Neural cell (in vitro differentiated cells): Measurements from ENCODE around the gene MRPL23. TPM values are rescaled to one million over a fixed set of nuclear protein-coding genes. Genes with fewer than 3 reads are reported as not detected.

Experiments
- H2AFZ ChIP-seq: fragments of 200-600, 300-800 bp; sonication (generic), shearing (Covaris generic); 2 replicates; pipeline ENCODE4 v1.6.0; 2014; ENCODE audit warnings: low read depth, mild to moderate bottlenecking, antibody characterized with exemption, low read length, moderate library complexity
- H3F3A ChIP-seq: fragments of 200-600 bp; shearing (Covaris generic); 2 replicates; pipeline ENCODE4 v1.6.1; 2016; ENCODE audit warnings: mild to moderate bottlenecking, moderate library complexity, mixed read lengths, antibody characterized with exemption, low read length; ENCODE audit not compliant: insufficient read depth, poor library complexity, severe bottlenecking
- H3K27ac ChIP-seq: fragments of 200-600, 300-800 bp; sonication (generic), shearing (Covaris generic); 2 replicates; pipeline ENCODE4 v1.5.1; 2014; ENCODE audit warnings: mild to moderate bottlenecking, low read length, moderate library complexity
- H3K27me3 ChIP-seq: fragments of 300-800, 200-600 bp; sonication (generic), shearing (Covaris generic); 2 replicates; pipeline ENCODE4 v1.6.0; 2014; ENCODE audit warnings: mild to moderate bottlenecking, low read depth, low read length, moderate library complexity; ENCODE audit not compliant: insufficient read depth
- H3K36me3 ChIP-seq: fragments of 300-800, 200-600 bp; sonication (generic), shearing (Covaris generic); 2 replicates; pipeline ENCODE4 v1.5.1; 2014; ENCODE audit warnings: mild to moderate bottlenecking, antibody characterized with exemption, low read length, moderate library complexity; ENCODE audit not compliant: insufficient read depth
- H3K4me2 ChIP-seq: fragments of 300-800, 200-600 bp; sonication (generic), shearing (Covaris generic); 2 replicates; pipeline ENCODE4 v1.6.0; 2014; ENCODE audit warnings: mild to moderate bottlenecking, low read length
- H3K4me3 ChIP-seq: fragments of 300-800, 200-600 bp; sonication (generic), shearing (Covaris generic); 2 replicates; pipeline ENCODE4 v1.5.1; 2014; ENCODE audit warnings: mild to moderate bottlenecking, low read length, moderate library complexity
- H3K79me2 ChIP-seq: fragments of 200-600 bp; shearing (Covaris generic); replicated peaks from 2 replicates; pipeline ENCODE4 v1.6.0; 2014; ENCODE audit warnings: mild to moderate bottlenecking, low read length, moderate library complexity; ENCODE audit not compliant: insufficient read depth
- H3K9ac ChIP-seq: fragments of 300-800, 200-600 bp; sonication (generic), shearing (Covaris generic); 2 replicates; pipeline ENCODE4 v1.6.1; 2016; ENCODE audit warnings: mild to moderate bottlenecking, low read length, mixed read lengths
- H3K9me2 ChIP-seq: fragments of 200-600 bp; shearing (Covaris generic); 2 replicates; pipeline ENCODE4 v1.6.1; 2016; ENCODE audit warnings: mild to moderate bottlenecking, low read length, mixed read lengths; ENCODE audit not compliant: insufficient read depth
- H3K9me3 ChIP-seq: fragments of 200-600, 300-800 bp; sonication (generic), shearing (Covaris generic); 2 replicates; pipeline ENCODE4 v1.6.1; 2016; ENCODE audit warnings: mild to moderate bottlenecking, mixed run types, low read length, moderate library complexity, mixed read lengths
- H4K20me1 ChIP-seq: fragments of 200-600 bp; shearing (Covaris generic); 2 replicates; pipeline ENCODE4 v1.6.1; 2016; ENCODE audit warnings: mild to moderate bottlenecking, mixed run types; ENCODE audit not compliant: insufficient read depth
- EP300 ChIP-seq: fragments of 450-650 bp; conservative IDR thresholded peaks from 2 replicates; pipeline ENCODE4 v1.6.1; 2014; ENCODE audit warnings: antibody characterized with exemption, mild to moderate bottlenecking, moderate library complexity; ENCODE audit not compliant: poor library complexity, severe bottlenecking
- EZH2 ChIP-seq: fragments of 200-600, 300-800 bp; shearing (Covaris generic), sonication (generic); IDR thresholded peaks from 2 replicates; pipeline ENCODE4 v1.6.1; 2014; ENCODE audit warnings: antibody characterized with exemption, low read length, borderline replicate concordance, mild to moderate bottlenecking; ENCODE audit not compliant: insufficient read depth, poor library complexity, severe bottlenecking
- MXI1 ChIP-seq: fragments of 450-650 bp; conservative IDR thresholded peaks from 2 replicates; pipeline ENCODE4 v1.6.1; 2014; ENCODE audit warnings: antibody characterized with exemption, mild to moderate bottlenecking; ENCODE audit not compliant: poor library complexity, severe bottlenecking
- POLR2AphosphoS5 ChIP-seq: IDR thresholded peaks from 2 replicates; pipeline ENCODE4 v1.6.1; 2012
- RAD21 ChIP-seq: fragments of 450-650 bp; conservative IDR thresholded peaks from 2 replicates; pipeline ENCODE4 v1.6.1; 2014; ENCODE audit warnings: antibody characterized with exemption, mild to moderate bottlenecking, moderate library complexity
- SMC3 ChIP-seq: fragments of 450-650 bp; conservative IDR thresholded peaks from 2 replicates; pipeline ENCODE4 v1.6.1; 2014; ENCODE audit warnings: antibody characterized with exemption, mild to moderate bottlenecking, moderate library complexity; ENCODE audit not compliant: poor library complexity
- TAF1 ChIP-seq: IDR thresholded peaks from 2 replicates; pipeline ENCODE4 v1.6.1; 2012; ENCODE audit warnings: low read depth
- polyA plus RNA-seq: library from polyadenylated mRNA; depleted of rRNA; stranded (reverse); fragments of >200 nt; gene quantifications from 2 replicates; pipeline ENCODE4 v1.2.3, GENCODE V29; 2014
- TF ChIP-seq, protein P1 (sequence below): IDR thresholded peaks from 2 replicates; pipeline ENCODE4 v1.6.1; 2012; ENCODE audit warnings: borderline replicate concordance
- TF ChIP-seq, protein P2 (sequence below): fragments of 450-650 bp; IDR thresholded peaks from 2 replicates; pipeline ENCODE4 v1.5.1; 2014; ENCODE audit warnings: antibody characterized with exemption, mild to moderate bottlenecking, moderate library complexity; ENCODE audit not compliant: poor library complexity, severe bottlenecking

MRPL23 gene
- polyA plus RNA-seq, 1 donor from 2014 or later, result 154 TPM

DNA sequence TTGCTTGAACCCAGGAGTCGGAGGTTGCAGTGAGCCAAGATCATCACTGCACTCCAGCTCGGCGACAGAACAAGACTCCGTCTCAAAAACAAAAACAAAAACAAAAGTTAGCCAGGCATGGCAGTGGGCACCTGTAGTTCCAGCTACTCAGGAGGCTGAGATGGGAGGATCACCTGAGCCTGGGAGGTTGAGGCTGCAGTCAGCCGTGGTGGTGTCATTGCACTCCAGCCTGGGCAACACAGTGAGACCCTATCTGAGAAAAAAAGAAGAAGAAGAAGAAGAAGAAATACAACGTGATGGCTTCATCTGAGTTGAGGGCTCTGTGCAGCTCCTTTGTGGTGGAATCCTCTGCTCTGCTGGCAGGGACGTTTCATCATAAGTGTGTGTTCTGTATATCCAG is 37.6 kb upstream of the MRPL23 start:
- Histone ChIP-seq H3K9me3 (no peaks in the 10 kb centered on the region), H2AFZ (no peak overlapping the region), H3K36me3 (no peaks in the 10 kb centered on the region), H3K27ac (no peak overlapping the region), H3K79me2 (no peaks in the 10 kb centered on the region), H3K4me2 (no peak overlapping the region), H3K27me3 (no peaks in the 10 kb centered on the region), H3K9me2 (no peaks in the 10 kb centered on the region), H3K4me3 (no peak overlapping the region), H3K9ac (no peak overlapping the region), H3F3A (no peaks in the 10 kb centered on the region), H4K20me1 (no peaks in the 10 kb centered on the region)
- TF ChIP-seq TAF1 (no peak), RAD21 (no peak), EP300 (no peak), EZH2 (no peak), SMC3 (no peak), MXI1 (no peak), POLR2AphosphoS5 (no peak)
- TF ChIP-seq, protein P1, sequence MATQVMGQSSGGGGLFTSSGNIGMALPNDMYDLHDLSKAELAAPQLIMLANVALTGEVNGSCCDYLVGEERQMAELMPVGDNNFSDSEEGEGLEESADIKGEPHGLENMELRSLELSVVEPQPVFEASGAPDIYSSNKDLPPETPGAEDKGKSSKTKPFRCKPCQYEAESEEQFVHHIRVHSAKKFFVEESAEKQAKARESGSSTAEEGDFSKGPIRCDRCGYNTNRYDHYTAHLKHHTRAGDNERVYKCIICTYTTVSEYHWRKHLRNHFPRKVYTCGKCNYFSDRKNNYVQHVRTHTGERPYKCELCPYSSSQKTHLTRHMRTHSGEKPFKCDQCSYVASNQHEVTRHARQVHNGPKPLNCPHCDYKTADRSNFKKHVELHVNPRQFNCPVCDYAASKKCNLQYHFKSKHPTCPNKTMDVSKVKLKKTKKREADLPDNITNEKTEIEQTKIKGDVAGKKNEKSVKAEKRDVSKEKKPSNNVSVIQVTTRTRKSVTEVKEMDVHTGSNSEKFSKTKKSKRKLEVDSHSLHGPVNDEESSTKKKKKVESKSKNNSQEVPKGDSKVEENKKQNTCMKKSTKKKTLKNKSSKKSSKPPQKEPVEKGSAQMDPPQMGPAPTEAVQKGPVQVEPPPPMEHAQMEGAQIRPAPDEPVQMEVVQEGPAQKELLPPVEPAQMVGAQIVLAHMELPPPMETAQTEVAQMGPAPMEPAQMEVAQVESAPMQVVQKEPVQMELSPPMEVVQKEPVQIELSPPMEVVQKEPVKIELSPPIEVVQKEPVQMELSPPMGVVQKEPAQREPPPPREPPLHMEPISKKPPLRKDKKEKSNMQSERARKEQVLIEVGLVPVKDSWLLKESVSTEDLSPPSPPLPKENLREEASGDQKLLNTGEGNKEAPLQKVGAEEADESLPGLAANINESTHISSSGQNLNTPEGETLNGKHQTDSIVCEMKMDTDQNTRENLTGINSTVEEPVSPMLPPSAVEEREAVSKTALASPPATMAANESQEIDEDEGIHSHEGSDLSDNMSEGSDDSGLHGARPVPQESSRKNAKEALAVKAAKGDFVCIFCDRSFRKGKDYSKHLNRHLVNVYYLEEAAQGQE, result no peak
- TF ChIP-seq, protein P2, sequence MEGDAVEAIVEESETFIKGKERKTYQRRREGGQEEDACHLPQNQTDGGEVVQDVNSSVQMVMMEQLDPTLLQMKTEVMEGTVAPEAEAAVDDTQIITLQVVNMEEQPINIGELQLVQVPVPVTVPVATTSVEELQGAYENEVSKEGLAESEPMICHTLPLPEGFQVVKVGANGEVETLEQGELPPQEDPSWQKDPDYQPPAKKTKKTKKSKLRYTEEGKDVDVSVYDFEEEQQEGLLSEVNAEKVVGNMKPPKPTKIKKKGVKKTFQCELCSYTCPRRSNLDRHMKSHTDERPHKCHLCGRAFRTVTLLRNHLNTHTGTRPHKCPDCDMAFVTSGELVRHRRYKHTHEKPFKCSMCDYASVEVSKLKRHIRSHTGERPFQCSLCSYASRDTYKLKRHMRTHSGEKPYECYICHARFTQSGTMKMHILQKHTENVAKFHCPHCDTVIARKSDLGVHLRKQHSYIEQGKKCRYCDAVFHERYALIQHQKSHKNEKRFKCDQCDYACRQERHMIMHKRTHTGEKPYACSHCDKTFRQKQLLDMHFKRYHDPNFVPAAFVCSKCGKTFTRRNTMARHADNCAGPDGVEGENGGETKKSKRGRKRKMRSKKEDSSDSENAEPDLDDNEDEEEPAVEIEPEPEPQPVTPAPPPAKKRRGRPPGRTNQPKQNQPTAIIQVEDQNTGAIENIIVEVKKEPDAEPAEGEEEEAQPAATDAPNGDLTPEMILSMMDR, result no peak

DNA sequence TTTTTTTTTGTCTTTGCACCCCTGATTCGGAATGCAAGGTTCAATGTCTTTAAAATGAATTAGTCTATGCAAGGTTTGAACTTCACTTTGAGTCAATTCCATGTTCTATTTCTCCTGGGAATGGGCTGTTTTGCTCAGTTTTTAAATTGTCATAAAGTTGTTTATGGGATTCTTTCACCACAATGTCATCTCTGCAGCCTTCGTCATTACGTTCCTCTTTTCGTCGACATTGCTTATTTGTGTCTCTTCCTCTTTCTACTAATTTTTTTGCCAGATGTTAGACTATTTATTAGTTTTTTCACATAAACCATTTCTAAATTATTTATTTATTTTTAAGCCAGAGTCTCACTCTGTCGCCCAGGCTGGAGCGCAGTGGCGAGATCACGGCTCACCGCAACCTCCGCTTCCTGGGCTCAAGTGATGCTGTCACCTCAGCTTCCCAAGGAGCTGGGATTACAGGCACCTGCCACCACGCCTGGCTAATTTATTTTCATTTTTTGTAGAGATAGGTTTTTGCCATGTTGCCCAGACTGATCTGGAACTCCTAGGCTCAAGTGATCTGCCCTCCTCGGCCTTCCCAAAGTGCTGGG is 34.7 kb upstream of the MRPL23 start:
- Histone ChIP-seq H3F3A (no peaks in the 10 kb centered on the region), H3K4me3 (no peak overlapping the region), H3K9me3 (no peaks in the 10 kb centered on the region), H4K20me1 (no peaks in the 10 kb centered on the region), H3K27ac (no peak overlapping the region), H3K4me2 (no peak overlapping the region), H3K79me2 (no peaks in the 10 kb centered on the region), H3K9ac (no peak overlapping the region), H2AFZ (no peak overlapping the region), H3K9me2 (no peaks in the 10 kb centered on the region), H3K27me3 (no peaks in the 10 kb centered on the region), H3K36me3 (no peaks in the 10 kb centered on the region)
- no peak for TF ChIP-seq TAF1
- TF ChIP-seq RAD21, result no peak
- no peak for TF ChIP-seq POLR2AphosphoS5
- no peak for TF ChIP-seq MXI1
- TF ChIP-seq SMC3, result no peak
- TF ChIP-seq EZH2, result no peak
- TF ChIP-seq, protein P1, result no peak
- TF ChIP-seq, protein P2, result no peak
- no peak for TF ChIP-seq EP300
